HG03280 (cell line): ENCODE results near the gene HBEGF.

Experiments used
- ATAC-seq: cut with Tn5 transposase; IDR thresholded peaks from one replicate; pipeline ENCODE4 v1.9.1; 2021; ENCODE audit warnings: mild to moderate bottlenecking, moderate library complexity; ENCODE audit not compliant: unreplicated experiment

Gene HBEGF, protein sequence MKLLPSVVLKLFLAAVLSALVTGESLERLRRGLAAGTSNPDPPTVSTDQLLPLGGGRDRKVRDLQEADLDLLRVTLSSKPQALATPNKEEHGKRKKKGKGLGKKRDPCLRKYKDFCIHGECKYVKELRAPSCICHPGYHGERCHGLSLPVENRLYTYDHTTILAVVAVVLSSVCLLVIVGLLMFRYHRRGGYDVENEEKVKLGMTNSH

DNA sequence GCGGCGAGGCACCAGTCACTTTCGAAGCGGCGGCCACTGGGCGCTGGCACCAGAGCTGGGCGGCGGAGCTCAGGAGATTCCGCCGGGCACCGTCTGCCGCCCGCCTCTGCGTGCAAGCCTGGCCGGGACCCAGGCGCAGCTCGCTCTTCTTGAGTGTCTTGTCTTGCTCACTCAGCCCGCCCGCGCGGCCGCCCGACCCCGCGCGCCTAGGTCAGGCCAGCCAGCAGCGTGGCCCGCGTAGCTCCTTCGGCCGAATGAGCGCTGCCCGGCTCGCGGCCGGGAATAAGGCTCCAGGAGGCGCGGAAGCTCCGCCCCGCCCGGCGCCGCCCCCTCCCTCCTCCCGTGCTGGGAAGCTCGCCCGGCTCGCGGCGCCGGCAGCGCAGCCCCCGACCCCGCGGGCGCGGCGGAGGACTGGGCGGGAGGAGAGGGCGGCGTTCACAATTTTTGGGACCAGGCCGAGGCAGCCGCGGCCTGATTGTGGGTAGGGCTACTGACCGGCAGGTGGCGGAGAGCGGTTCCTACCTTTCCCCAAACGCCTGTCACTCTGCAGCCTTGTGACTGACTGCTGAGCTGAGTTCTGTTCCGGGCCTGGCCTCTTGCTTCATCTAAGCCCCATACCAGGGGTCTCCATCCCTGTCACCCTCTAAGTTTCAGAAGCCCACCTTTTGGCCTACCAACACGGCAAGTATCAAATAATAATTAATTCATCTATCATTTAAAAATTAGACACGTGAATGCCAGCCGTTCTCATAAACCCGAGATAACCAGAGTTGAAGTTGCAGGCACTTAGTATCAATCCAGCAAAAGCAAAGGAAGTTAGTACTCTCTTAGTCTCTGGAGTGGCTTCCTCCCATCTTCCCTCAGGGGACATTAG lies at the start of gene HBEGF:
Gene HBEGF (minus strand): TSS at position 256 of the 874 bp plus-strand sequence. CDS start 275 bp downstream, outside the sequence.
- peak; percentile 75 for ATAC-seq

DNA sequence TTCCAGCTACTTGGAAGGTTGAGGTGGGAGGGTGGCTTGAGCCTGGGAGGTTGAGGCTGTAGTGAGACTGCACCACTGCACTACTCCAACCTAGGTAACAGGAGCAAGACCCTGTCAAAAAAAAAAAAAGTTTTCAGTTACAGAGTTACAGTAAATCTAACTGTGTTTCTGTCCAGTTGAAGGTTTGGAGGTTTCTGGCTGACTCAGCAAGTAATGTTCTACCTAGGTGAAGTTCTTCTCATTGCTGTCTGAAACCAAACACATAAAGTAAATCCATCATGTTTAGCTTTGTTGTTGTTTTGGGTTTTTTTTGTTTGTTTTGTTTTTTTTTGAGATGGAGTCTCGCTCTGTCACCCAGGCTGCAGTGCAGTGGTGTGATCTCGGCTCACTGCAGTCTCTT lies 47.3 kb upstream of the HBEGF start:
- ATAC-seq = no peak

- no peak for ATAC-seq
These were observed 45.3 kb upstream of the HBEGF start for GRCh38 chr5:140391732-140392131.

DNA sequence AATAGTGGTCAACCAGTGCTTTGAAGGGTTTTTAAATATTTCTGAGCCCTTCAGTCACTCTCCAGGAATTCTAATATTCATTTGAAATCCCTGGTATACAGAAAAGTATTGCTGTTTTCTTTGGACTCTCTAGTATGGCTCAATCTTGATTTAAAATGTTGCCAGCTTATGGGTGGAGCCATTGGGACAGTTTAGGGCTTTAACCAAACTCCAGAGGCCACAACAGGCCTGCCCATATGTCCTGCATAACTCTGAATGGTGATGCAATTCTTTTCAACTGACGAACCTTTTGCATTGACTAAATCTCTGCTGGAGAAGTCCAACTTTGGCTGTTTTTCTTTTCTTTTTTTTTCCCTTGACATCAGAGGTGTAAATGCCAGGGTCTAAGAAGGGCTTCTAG lies 44.9 kb upstream of the HBEGF start:
- no peak for ATAC-seq

DNA sequence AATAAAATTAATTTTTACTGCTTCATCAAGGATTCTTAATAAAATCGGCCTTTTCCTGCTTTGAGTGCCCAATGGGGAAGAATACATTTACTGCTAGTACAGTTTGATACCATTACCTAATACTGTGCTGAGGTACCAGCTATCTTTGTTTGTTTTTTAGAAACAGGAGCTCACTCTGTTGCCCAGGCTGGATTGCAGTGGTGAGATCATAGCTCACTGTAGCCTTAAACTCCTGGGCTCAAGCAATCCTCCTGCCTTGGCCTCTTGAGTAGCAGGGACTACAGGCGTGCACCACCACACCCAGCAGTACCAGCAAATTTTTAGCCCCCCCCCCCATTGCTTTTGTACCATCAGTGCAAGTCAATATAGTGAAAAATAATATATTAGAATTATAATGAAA lies 41.6 kb upstream of the HBEGF start:
- ATAC-seq = no peak

- ATAC-seq = no peak
These were observed 36.9 kb upstream of the HBEGF start for GRCh38 chr5:140383300-140383699.

DNA sequence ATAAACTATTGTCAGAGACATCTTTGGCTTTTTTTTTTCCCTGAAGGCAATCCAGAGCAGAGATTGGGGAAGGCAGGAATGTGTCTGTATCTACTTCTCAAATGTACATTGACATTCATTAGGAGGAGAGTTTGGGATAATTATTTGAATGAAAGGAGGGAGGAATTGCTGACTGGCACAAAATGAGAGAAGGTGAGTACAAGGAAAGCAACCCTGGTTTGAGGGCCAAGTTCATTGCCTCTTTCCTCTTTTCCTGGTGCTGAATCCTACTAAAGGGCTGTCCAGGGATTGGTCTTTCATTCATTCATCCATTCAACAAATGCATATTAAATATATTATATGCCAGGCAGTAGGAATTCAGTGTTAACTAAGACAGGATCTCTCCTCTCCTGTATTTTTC lies 36.5 kb upstream of the HBEGF start:
- no peak for ATAC-seq

DNA sequence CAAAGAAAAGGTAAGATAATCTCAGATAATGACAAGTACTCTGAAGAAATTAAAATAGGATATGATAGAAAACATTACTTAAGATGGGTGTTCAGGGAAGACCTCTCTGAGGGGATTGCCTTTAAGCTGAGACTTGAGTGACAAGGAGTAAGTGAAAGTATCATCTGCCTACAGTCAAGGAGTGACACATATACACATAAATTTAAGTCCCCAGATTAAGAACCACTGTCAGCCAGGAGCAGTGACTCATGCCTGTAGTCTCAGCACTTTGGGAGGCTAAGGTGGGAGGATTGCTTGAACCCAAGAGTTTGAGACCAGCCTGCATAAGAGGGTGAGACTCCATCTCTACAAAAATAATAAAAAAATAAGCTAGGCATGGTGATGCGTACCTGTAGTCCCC lies 35.6 kb upstream of the HBEGF start:
- ATAC-seq = no peak

- ATAC-seq = no peak
These were observed 34.9 kb upstream of the HBEGF start for GRCh38 chr5:140381351-140381750.

DNA sequence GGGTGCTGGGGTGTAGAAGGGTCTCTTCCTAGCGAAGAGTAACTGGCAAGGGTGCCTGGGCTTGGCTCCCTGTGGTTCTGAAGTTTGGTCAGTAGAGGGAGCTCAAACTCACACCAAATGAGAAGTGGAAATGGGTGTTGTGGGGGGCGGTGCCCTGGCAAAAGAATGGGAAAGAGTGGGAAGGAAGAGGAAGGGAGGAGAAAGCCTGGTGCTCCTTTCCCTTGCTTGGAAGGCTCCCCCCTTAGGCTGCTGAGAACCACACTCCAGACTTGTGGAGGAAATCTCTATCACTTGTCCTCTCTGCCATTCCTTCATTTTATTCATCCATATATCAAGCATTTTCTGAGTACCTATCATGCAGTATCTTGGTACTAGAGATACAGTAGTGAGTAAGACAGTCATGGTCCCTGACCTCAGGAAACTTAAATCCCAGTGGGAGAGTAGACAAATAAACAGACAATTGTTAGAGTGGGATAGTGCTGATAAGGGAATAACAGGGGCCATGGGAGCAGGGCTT lies 26.6 kb upstream of the HBEGF start:
- ATAC-seq = no peak

DNA sequence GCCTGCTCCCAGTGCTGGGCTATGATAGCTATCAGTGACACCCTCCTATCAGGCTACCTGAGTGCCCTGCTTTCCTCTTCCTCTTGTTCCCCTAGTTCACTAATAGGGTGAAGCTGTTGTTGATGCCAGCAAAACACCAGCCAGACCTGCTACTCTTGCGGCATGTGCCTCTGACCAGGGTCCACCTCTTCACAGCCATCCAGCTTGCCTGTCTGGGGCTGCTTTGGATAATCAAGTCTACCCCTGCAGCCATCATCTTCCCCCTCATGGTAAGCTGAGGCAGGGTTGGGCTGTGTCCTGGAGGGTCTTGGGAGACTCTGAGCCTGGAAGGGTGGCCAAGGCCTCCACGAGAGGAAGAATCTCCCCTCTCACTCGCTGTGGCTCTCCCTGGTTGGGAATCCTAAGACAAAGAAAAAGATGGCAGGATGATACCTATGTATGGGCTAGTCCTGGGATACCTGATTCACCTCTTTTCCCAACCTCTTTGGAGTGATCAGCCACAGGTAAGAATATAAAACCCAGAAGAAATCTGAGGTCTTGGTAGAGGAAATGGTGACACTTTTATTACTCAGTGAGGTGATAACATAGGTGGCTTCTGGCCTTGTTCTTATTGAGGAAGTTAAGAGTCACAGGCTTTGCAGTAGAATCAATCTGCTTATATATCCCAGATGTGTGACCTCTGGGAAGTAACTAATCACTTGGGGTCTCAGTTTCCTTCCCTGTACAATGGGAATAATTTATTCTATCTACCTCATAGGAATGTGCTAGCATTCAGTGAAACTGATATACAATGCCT lies 25.2 kb upstream of the HBEGF start:
- no peak for ATAC-seq

- ATAC-seq = no peak
These were observed 21.0 kb upstream of the HBEGF start for GRCh38 chr5:140367256-140368013.

GRCh38 chr5:140366589-140367255 lies 20.3 kb upstream of the HBEGF start:
- no peak for ATAC-seq

DNA sequence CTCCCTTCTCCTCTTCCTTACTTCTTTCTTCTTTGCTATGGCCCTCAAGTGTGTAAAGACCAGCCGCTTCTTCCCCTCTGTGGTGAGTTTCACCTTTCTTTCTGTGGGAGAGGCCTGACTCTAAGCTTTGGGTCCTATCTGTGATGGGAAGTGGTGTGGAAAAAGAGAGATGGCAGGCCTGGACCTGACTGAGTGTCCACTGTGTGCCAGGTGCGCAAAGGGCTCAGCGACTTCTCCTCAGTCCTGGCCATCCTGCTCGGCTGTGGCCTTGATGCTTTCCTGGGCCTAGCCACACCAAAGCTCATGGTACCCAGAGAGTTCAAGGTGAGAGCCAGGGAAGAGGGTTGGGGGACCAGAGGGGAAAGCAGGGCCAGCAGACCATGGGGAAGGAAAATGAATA lies 19.5 kb upstream of the HBEGF start:
- ATAC-seq = no peak

- no peak for ATAC-seq
These were observed 18.9 kb upstream of the HBEGF start for GRCh38 chr5:140365282-140365681.

- no peak for ATAC-seq
These were observed 18.0 kb upstream of the HBEGF start for GRCh38 chr5:140364472-140364765.

DNA sequence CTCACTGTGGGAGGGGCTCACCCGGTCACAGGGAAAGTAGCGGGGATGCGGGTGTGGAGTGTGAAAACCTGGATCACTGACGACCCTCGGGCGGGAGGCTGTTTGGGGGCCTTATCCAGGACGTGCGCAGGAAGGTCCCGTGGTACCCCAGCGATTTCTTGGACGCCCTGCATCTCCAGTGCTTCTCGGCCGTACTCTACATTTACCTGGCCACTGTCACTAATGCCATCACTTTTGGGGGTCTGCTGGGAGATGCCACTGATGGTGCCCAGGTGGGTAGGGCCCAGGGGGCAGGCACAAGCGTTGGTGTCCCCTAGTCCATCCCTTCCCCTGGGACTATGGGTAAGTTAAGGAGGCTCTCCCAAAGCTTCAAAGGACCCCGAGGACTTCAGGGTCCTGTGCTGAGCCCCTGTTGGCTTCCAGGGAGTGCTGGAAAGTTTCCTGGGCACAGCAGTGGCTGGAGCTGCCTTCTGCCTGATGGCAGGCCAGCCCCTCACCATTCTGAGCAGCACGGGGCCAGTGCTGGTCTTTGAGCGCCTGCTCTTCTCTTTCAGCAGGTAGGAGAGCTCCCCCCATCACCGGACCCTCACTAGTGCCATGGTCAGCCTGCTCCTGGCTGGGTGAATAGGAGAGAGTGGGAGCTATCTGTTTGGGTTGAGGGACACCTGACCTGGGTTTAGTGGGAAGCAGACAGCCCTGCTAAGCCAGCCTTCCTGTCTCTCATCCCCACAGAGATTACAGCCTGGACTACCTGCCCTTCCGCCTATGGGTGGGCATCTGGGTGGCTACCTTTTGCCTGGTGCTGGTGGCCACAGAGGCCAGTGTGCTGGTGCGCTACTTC lies 17.4 kb upstream of the HBEGF start:
- ATAC-seq = no peak

DNA sequence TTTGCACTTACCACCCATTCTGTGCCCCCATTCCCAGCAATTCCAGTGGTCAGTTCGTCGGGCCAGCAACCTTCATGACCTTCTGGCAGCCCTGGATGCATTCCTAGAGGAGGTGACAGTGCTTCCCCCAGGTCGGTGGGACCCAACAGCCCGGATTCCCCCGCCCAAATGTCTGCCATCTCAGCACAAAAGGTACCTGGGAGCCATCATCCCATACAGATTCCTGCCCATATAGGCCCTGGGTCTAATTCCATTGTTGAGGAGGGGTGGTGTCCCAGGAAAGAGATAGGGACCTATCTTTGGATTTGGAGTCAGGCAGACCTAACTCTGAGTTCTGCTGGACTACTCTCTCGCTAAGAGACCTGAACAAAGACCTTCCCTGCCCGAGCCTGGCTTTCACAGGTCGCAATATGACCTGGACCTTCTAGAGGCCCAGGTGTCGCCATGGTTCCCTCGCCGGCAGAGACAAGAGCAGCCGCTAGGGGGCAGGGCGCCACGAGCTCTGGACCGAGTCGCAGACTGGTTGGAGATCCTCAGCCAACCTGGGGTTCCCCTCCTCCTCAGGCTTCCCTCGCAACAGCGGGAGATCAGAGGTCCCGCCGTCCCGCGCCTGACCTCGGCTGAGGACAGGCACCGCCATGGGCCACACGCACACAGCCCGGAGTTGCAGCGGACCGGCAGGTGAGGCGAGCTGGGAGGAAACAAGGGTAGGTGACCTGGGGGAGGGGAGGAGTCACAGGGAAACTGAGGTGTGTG lies 16.6 kb upstream of the HBEGF start:
- peak; percentile 88 for ATAC-seq

DNA sequence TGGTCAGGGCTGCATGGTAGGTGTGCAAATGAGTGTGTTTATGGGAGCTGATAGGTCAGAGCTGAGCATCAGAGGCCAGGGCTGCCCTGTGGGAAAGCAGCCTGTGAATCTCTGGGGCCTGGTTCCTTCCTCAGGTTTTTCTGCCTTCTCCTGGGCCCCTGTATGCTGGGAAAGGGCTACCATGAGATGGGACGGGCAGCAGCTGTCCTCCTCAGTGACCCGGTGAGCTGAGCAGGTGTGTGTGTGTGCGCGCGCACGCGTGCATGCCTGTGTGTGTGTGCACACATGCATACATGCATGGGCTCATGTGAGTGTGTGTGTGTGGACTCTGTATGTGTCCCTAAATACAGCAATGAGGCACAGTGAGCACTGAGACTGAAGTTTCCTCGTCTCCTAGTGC lies 15.9 kb upstream of the HBEGF start:
- ATAC-seq = no peak
